Measurements from ENCODE around the gene TMC1. TPM values are rescaled to one million over a fixed set of nuclear protein-coding genes. Genes with fewer than 3 reads are reported as not detected.

The TMC1 gene
- total and polyA plus RNA-seq, 9 donors: 0.12 to 1.4 (median 0.48) TPM

DNA sequence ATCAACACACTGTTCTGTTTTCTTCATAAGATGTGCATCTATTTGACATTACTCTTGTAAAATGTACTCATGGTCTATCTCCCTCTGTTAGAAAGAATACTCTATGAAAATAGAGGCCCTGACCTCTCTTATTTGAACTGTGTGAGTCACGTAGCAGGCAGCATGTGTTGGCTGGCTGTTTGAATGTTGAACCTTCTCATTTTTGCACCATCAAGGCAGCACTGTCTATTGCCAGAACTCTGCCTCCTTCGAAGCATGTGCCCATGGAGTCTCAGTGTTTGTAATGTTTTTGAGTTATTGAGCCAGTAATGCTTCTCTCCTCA, 287.0 kb downstream of the TMC1 start:
- Histone ChIP-seq H3K36me3 (no peaks in the 10 kb centered on the region), H3K4me1 (ENCODE audit: insufficient read depth) (no peaks in the 10 kb centered on the region), H3K27ac (no peak overlapping the region), H3K4me3 (no peak overlapping the region), H3K9me3 (no peaks in the 10 kb centered on the region), H3K27me3 (no peaks in the 10 kb centered on the region)
- TF ChIP-seq CTCF (IDR thresholded peaks at IDR 0.05): no peak
- no peak for TF ChIP-seq EP300 (IDR thresholded peaks at IDR 0.05)
- TF ChIP-seq POLR2A (IDR thresholded peaks at IDR 0.05): no peak
- 73 to 77% (median 74%) methylated on average over 2 of the region's 2 CpGs for whole genome bisulfite sequencing, 3 donors
- intact Hi-C loops (cut with DNase I): no loop called here
- DNase-seq: no peak

DNA sequence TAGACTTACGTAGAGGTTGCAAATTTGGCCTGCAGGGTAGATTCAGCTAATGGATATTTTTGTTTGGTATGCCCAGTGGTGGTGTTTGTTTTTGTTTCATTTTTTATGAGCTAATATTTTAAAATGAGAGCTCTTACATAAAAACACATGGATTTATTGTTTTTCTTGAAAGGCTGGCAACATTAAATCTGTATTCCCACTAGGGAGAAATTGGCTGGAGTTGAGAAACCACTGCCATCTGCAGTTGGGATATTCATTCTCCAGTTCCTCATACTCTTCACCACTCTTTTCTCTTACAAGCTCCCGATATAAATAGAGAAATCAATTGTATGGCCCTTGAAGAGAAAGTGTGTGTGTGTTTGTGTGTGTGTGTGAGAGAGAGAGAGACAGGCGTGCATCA, 288.2 kb downstream of the TMC1 start:
- Histone ChIP-seq H3K9me3 (no peaks in the 10 kb centered on the region), H3K27ac (no peak overlapping the region), H3K27me3 (no peaks in the 10 kb centered on the region), H3K36me3 (no peaks in the 10 kb centered on the region), H3K4me1 (ENCODE audit: insufficient read depth) (no peaks in the 10 kb centered on the region), H3K4me3 (no peak overlapping the region)
- TF ChIP-seq CTCF (IDR thresholded peaks at IDR 0.05): no peak
- TF ChIP-seq EP300 (IDR thresholded peaks at IDR 0.05): no peak
- no peak for TF ChIP-seq POLR2A (IDR thresholded peaks at IDR 0.05)
- DNase-seq: no peak
- WGBS, 3 donors: 72 to 97% (median 93%) methylated on average over 3 of the region's 3 CpGs
- intact Hi-C loops (cut with DNase I): no loop called here

GRCh38 chr9:72812559-72813111, 291.2 kb downstream of the TMC1 start:
- H3K27ac ChIP-seq: no peak overlapping the region

DNA sequence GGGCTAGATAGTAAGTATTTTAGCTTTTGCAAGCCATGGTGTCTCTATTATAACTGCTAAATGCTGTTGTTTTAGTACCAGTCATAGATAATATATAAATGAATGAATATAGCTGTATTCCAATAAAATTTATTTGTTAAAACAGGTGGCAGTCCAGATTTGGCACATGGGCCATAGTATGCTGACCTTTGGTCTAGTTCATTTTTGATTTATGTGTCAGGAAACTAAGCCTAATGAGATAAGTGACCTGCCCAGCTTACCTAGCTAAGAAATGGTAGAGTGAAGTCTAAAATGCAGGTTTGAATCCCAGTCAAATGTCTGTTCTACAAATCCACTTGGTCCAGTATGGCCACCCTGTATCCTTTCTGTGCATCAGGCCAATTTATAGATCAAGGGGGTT, 292.1 kb downstream of the TMC1 start:
- no peak overlapping the region for H3K4me3 ChIP-seq
- H3K4me1 ChIP-seq (ENCODE audit: insufficient read depth): no peaks in the 10 kb centered on the region
- intact Hi-C loops (cut with DNase I): loop anchor here in 1 of 4 donors (5.0 kb wide), 1 partner anchor 536 kb away; no protein-coding TSS in a partner anchor
- H3K9me3 ChIP-seq: no peaks in the 10 kb centered on the region
- DNase-seq: no peak
- H3K27ac ChIP-seq: no peak overlapping the region
- H3K27me3 ChIP-seq: no peaks in the 10 kb centered on the region
- no peak for TF ChIP-seq CTCF (IDR thresholded peaks at IDR 0.05)
- TF ChIP-seq EP300 (IDR thresholded peaks at IDR 0.05): no peak
- TF ChIP-seq POLR2A (IDR thresholded peaks at IDR 0.05): no peak
- no peaks in the 10 kb centered on the region for H3K36me3 ChIP-seq

More at GRCh38 chr9:72812559-72813111, 291.2 kb downstream of the TMC1 start:
- Histone ChIP-seq H3K9me3 (no peaks in the 10 kb centered on the region), H3K4me3 (no peak overlapping the region), H3K27me3 (no peaks in the 10 kb centered on the region), H3K36me3 (no peaks in the 10 kb centered on the region), H3K4me1 (ENCODE audit: insufficient read depth) (no peaks in the 10 kb centered on the region)
- TF ChIP-seq EP300 (IDR thresholded peaks at IDR 0.05): no peak
- TF ChIP-seq POLR2A (IDR thresholded peaks at IDR 0.05): no peak
- no peak for TF ChIP-seq CTCF (IDR thresholded peaks at IDR 0.05)
- 25 to 31% (median 27%) methylated on average over 2 of the region's 2 CpGs for WGBS, 3 donors
- intact Hi-C loops (cut with DNase I): loop anchor here in 1 of 4 donors (5.0 kb wide), 1 partner anchor 535 kb away; no protein-coding TSS in a partner anchor
- DNase-seq: no peak

Data from ovary (tissue), 9 donors.